Subcutaneous adipose tissue (tissue), 4 donors: ENCODE measurements around the gene DLGAP3. TPM values are rescaled to one million over a fixed set of nuclear protein-coding genes. Genes with fewer than 3 reads are reported as not detected.

ENCODE experiments used
- CTCF ChIP-seq: fragments of 450-650 bp; IDR thresholded peaks from one replicate; pipeline ENCODE4 v1.5.1; 2016; ENCODE audit warnings: low read depth, mild to moderate bottlenecking, control low read depth, antibody characterized with exemption, moderate library complexity
- total RNA-seq, 4 donors: library from RNA; depleted of rRNA; stranded (reverse); fragments of >200 nt; gene quantifications; one replicate each; pipeline ENCODE4 v1.1.0, GENCODE V29; 2016

DLGAP3 gene
- total RNA-seq, 4 donors from 2014 or later, result 0.17 TPM; not detected in 3

GRCh38 chr1:34906756-34907155 lies 22.7 kb downstream of the DLGAP3 start:
- no peak for TF ChIP-seq CTCF

- no peak for TF ChIP-seq CTCF
These were observed 23.2 kb downstream of the DLGAP3 start for GRCh38 chr1:34906222-34906621.

GRCh38 chr1:34905098-34905459 lies 24.4 kb downstream of the DLGAP3 start:
- TF ChIP-seq CTCF, result no peak

DNA sequence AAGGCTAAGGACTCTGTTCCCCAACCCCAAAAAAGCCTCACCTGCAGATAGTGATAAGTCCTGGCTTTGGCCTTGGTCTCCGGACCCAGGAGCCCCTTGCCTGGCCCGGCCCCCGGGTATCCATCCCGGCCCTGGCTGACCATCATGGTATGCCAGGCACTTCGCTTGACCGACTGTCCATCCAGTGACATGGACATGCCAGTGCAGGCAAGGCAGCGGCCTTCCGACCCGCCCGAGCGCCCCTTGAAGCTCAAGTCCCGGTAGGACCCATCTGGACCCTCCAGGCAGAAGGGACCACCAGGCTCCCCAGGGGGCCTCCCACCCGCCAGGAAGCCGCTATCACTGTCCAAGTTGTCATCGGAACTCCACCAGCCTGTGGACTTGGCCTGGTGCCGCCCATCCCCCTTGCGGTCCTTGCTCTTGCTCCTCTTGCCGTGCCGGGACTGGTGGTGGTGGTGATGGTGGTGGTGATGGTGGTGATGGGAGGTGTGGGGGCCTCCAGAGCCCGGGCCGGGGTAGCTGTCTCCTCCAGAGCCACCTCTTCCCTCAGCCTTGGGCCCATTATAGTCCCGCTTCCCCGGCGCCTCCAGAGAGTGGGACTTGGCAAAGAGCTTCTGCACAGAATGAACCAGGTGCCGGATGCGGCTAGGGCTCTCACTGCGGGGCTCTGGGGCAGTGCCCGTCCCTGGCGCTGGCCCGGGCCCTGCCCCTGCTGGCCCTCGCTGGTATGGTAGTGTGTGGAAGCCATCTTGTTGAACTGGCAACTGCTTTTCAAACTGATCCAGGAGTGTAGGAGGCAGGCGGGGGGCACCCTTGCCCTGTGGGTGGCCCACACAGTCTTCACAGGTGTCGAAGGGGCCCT lies 25.0 kb downstream of the DLGAP3 start:
- TF ChIP-seq CTCF, result no peak

DNA sequence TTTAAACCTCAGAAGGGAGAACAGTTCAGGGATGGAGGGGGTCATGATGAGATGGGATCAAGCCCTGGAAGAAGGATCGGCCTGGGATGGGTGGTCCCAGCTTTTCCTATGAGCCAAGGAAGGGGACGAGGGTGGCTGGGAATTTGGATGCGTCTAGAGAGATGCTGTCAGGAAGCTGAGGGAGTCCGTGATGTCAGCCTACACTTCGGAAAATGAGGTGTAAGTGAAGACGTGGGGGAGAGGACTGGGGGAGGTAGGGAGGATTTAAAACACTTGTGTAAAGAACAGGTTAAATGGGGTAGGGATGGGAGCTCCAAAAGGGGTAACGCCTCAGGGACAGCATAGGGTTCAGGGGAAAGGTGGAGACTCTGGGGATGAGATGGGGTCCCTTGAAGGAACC lies 27.5 kb downstream of the DLGAP3 start:
- no peak for TF ChIP-seq CTCF

- TF ChIP-seq CTCF, result no peak
These were observed 28.5 kb downstream of the DLGAP3 start for GRCh38 chr1:34900775-34901502.

- TF ChIP-seq CTCF, result no peak
These were observed 29.5 kb downstream of the DLGAP3 start for GRCh38 chr1:34899906-34900305.
